Mesendoderm (in vitro differentiated cells): ENCODE results near the gene E2F8.

ENCODE experiments used
- DNase-seq: peaks from one replicate; pipeline ENCODE4 v3.0.0; 2013
- H2AK5ac ChIP-seq: 2 replicates; pipeline ENCODE4 v1.6.1; 2013; ENCODE audit warnings: low read length, inconsistent platforms
- H2BK120ac ChIP-seq: 2 replicates; pipeline ENCODE4 v1.6.1; 2013; ENCODE audit warnings: low read depth, mild to moderate bottlenecking, low read length, moderate library complexity, mixed read lengths
- H2BK15ac ChIP-seq: replicated peaks from 2 replicates; pipeline ENCODE4 v1.6.1; 2013; ENCODE audit warnings: low read depth, mild to moderate bottlenecking, moderate library complexity
- H2BK5ac ChIP-seq: 2 replicates; pipeline ENCODE4 v1.6.1; 2013; ENCODE audit warnings: low read length, inconsistent platforms
- H3K18ac ChIP-seq: 2 replicates; pipeline ENCODE4 v1.6.1; 2013; ENCODE audit warnings: mild to moderate bottlenecking, low read length, mixed read lengths
- H3K23ac ChIP-seq: one replicate; pipeline ENCODE4 v1.6.1; 2013; ENCODE audit warnings: low read length
- H3K27ac ChIP-seq: 2 replicates; pipeline ENCODE4 v1.5.1; 2013; ENCODE audit warnings: low read depth, mild to moderate bottlenecking, inconsistent platforms, low read length, moderate library complexity
- H3K27me3 ChIP-seq: 2 replicates; pipeline ENCODE4 v1.6.1; 2013; ENCODE audit warnings: low read length, control low read depth, mild to moderate bottlenecking, inconsistent platforms; ENCODE audit not compliant: insufficient read depth, poor library complexity
- H3K36me3 ChIP-seq: 2 replicates; pipeline ENCODE4 v1.6.1; 2013; ENCODE audit warnings: low read length, inconsistent platforms; ENCODE audit not compliant: control insufficient read depth, insufficient read depth
- H3K4ac ChIP-seq: one replicate; pipeline ENCODE4 v1.6.1; 2013; ENCODE audit warnings: low read depth, mild to moderate bottlenecking, low read length, moderate library complexity
- H3K4me1 ChIP-seq: 2 replicates; pipeline ENCODE4 v1.6.1; 2013; ENCODE audit warnings: low read depth, low read length, inconsistent platforms; ENCODE audit not compliant: control insufficient read depth
- H3K4me2 ChIP-seq: 2 replicates; pipeline ENCODE4 v1.6.1; 2013; ENCODE audit warnings: low read length
- H3K4me3 ChIP-seq: 2 replicates; pipeline ENCODE4 v1.5.1; 2013; ENCODE audit warnings: mild to moderate bottlenecking, low read length
- H3K56ac ChIP-seq: one replicate; pipeline ENCODE4 v1.6.1; 2013; ENCODE audit warnings: low read length
- H3K79me1 ChIP-seq: 2 replicates; pipeline ENCODE4 v1.6.1; 2013; ENCODE audit warnings: low read length, inconsistent platforms
- H3K79me2 ChIP-seq: 2 replicates; pipeline ENCODE4 v1.6.1; 2013; ENCODE audit warnings: mild to moderate bottlenecking, low read length; ENCODE audit not compliant: control insufficient read depth, insufficient read depth
- H3K9ac ChIP-seq: 2 replicates; pipeline ENCODE4 v1.6.1; 2013; ENCODE audit warnings: low read length, inconsistent platforms
- H4K5ac ChIP-seq: one replicate; pipeline ENCODE4 v1.6.1; 2013; ENCODE audit warnings: low read length
- H4K8ac ChIP-seq: one replicate; pipeline ENCODE4 v1.6.1; 2013; ENCODE audit warnings: low read depth, mild to moderate bottlenecking, control low read depth, low read length, moderate library complexity
- WGBS: extraction: QIAGEN DNeasy Blood & Tissue Kit; methylation state at CpG from one replicate; pipeline ENCODE4 v1.1.7; 2013; ENCODE audit warnings: low lambda C conversion rate, missing lambda C conversion rate; ENCODE audit not compliant: insufficient coverage; ENCODE audit errors: extremely low coverage; 5-methylcytosine and 5-hydroxymethylcytosine counted together

E2F8 gene

DNA sequence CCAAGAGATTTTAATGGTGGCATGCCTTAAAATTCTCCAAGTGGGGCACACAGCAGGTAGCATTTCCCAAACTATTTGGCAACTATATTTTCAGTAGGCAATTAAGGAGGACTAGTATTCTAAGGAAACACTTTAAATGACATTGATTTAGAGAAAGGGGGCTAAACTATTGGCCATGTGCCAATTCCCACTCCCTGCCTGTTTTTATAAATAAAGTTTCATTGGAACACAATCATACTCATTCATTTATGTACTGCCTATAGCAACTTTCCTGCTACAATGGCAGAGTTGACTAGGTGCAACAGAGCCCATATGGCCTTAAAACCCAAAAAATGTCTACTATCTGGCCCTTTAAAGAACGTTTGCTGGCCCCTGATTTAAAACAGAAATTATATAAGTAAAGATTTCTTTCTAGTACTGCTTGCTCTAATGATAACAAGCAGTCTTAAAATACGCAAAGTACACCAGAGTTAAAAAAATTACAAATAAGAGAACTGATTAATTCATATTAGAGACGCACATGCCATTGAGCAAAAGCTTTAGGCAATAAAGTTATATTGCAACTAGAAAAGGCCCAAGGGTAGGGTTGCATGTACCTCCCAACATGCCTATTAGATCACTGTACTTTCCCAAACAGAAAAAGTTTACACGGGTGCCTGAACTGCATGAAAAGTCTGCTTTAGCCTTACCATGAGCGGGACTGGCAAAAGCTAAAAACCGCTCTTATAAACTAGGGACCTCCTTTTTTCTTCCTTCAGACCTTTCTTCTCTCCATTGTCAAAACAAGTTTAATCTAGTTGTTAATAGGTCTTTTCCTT is 14.2 kb downstream of the E2F8 start:
- H3K27me3 ChIP-seq, result no peaks in the 10 kb centered on the region
- H3K9ac ChIP-seq, result no peak overlapping the region
- no peak overlapping the region for H3K56ac ChIP-seq
- no peak overlapping the region for H2BK120ac ChIP-seq
- no peak overlapping the region for H4K5ac ChIP-seq
- no peaks in the 10 kb centered on the region for H3K4me1 ChIP-seq
- no peaks in the 10 kb centered on the region for H3K79me2 ChIP-seq
- H3K23ac ChIP-seq, result no peak overlapping the region
- no peak overlapping the region for H3K4me2 ChIP-seq
- H3K27ac ChIP-seq, result no peak overlapping the region
- H3K4me3 ChIP-seq, result no peak overlapping the region
- H2AK5ac ChIP-seq, result no peak overlapping the region
- no peak overlapping the region for H3K4ac ChIP-seq
- no peak for DNase-seq
- no peaks in the 10 kb centered on the region for H3K79me1 ChIP-seq
- no CpG with 5 or more reads among the region's 6 CpGs for WGBS
- peaks cover 8% of the 10 kb centered on the region for H3K36me3 ChIP-seq
- no peak overlapping the region for H3K18ac ChIP-seq
- no peak overlapping the region for H2BK5ac ChIP-seq
- H4K8ac ChIP-seq, result no peak overlapping the region
- H2BK15ac ChIP-seq, result no peak overlapping the region

GRCh38 chr11:19225581-19225980 is 15.2 kb downstream of the E2F8 start:
- H3K23ac ChIP-seq, result no peak overlapping the region
- H2BK15ac ChIP-seq, result no peak overlapping the region
- no peaks in the 10 kb centered on the region for H3K4me1 ChIP-seq
- H3K4me2 ChIP-seq, result no peak overlapping the region
- H4K8ac ChIP-seq, result no peak overlapping the region
- no CpG with 5 or more reads among the region's 3 CpGs for WGBS
- no peak overlapping the region for H2BK120ac ChIP-seq
- no peak overlapping the region for H3K56ac ChIP-seq
- H3K4me3 ChIP-seq, result no peak overlapping the region
- H2BK5ac ChIP-seq, result no peak overlapping the region
- H3K4ac ChIP-seq, result no peak overlapping the region
- no peak overlapping the region for H4K5ac ChIP-seq
- H3K18ac ChIP-seq, result no peak overlapping the region
- peaks cover 6% of the 10 kb centered on the region for H3K36me3 ChIP-seq
- no peaks in the 10 kb centered on the region for H3K79me2 ChIP-seq
- no peak overlapping the region for H3K27ac ChIP-seq
- no peaks in the 10 kb centered on the region for H3K27me3 ChIP-seq
- no peak overlapping the region for H2AK5ac ChIP-seq
- DNase-seq, result no peak
- H3K9ac ChIP-seq, result no peak overlapping the region
- no peaks in the 10 kb centered on the region for H3K79me1 ChIP-seq

DNA sequence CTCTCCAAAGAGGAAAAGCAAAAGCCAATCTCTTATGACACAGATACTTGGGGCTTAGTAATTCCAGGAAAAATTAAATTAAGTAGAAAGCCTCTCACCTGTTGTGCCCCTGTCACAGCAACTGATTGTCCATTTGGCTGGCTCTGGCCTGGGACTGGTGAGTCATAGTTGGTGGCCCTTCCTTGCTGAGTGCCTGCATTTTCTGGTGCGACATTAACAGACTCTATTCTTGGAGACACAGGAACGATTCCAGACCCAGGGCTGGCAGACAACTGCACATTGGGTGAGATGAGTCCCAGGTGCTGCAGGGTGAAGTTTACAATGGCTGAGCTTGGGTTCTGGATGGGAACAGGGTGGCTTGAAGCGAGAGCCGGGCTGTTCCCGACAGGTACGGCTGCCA is 15.6 kb downstream of the E2F8 start:
- H4K5ac ChIP-seq, result no peak overlapping the region
- peaks cover 6% of the 10 kb centered on the region for H3K36me3 ChIP-seq
- H2BK15ac ChIP-seq, result no peak overlapping the region
- no CpG with 5 or more reads among the region's 6 CpGs for WGBS
- H3K79me1 ChIP-seq, result no peaks in the 10 kb centered on the region
- no peak overlapping the region for H3K56ac ChIP-seq
- H3K27ac ChIP-seq, result no peak overlapping the region
- no peak overlapping the region for H3K9ac ChIP-seq
- H3K4ac ChIP-seq, result no peak overlapping the region
- no peak overlapping the region for H3K18ac ChIP-seq
- H3K23ac ChIP-seq, result no peak overlapping the region
- no peak for DNase-seq
- H3K79me2 ChIP-seq, result no peaks in the 10 kb centered on the region
- H3K4me3 ChIP-seq, result no peak overlapping the region
- H3K4me1 ChIP-seq, result no peaks in the 10 kb centered on the region
- H2BK120ac ChIP-seq, result no peak overlapping the region
- no peak overlapping the region for H3K4me2 ChIP-seq
- H2BK5ac ChIP-seq, result no peak overlapping the region
- no peak overlapping the region for H2AK5ac ChIP-seq
- no peak overlapping the region for H4K8ac ChIP-seq
- no peaks in the 10 kb centered on the region for H3K27me3 ChIP-seq

DNA sequence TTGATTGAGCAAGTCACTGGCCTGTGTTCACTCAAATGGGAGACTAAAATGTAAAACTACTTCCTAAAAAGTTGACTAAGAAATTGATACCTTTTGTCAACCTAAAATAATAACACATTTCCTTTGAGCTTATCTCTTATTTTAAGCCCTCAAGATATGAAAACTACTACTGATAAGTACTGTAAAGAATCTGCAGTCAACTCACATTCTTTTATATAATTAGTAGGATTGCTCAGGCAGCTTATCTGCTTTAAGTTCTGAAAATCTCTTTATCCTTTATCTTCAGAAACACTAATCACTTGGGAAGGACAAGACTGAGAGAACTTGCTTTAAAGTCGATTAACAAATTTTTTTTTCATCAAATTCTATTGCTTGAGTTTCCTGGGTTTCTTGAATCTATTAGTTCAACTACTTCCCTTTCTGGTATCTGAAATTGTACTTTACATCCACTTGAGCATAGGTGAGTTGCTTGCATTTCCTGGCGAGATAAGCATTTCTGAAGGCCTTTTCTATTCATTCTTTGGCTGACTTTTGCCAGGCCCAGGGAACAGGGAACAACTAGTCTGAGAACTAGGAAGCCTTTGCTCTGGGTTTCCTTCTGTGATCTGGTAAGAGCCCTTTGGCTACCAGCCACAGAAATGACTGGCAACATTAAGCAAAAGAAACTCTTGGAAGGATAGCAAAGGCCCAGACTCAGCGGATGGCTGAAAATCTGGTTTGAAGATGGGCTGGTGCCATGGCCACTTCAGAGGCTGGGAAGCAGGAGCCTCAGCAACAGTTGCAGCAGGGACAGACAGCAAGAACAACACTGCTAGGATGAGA is 19.6 kb downstream of the E2F8 start:
- no peak overlapping the region for H3K27ac ChIP-seq
- no peaks in the 10 kb centered on the region for H3K79me2 ChIP-seq
- no peak overlapping the region for H2AK5ac ChIP-seq
- no peak overlapping the region for H3K4me3 ChIP-seq
- H3K4me2 ChIP-seq, result no peak overlapping the region
- H3K23ac ChIP-seq, result no peak overlapping the region
- H4K8ac ChIP-seq, result no peak overlapping the region
- peak overlapping the region; percentile 3 for H3K9ac ChIP-seq
- H3K56ac ChIP-seq, result peak overlapping the region; percentile 38
- H2BK5ac ChIP-seq, result peak overlapping the region; percentile 24
- WGBS, result no CpG with 5 or more reads among the region's 3 CpGs
- H2BK120ac ChIP-seq, result no peak overlapping the region
- no peak overlapping the region for H4K5ac ChIP-seq
- DNase-seq, result peak; percentile 88
- no peaks in the 10 kb centered on the region for H3K4me1 ChIP-seq
- no peak overlapping the region for H2BK15ac ChIP-seq
- H3K18ac ChIP-seq, result peak overlapping the region; percentile 43
- peaks cover 6% of the 10 kb centered on the region for H3K36me3 ChIP-seq
- H3K4ac ChIP-seq, result peak overlapping the region; percentile 88
- no peaks in the 10 kb centered on the region for H3K27me3 ChIP-seq
- no peaks in the 10 kb centered on the region for H3K79me1 ChIP-seq

- no peak overlapping the region for H3K23ac ChIP-seq
- H3K18ac ChIP-seq, result no peak overlapping the region
- H3K4ac ChIP-seq, result no peak overlapping the region
- H3K56ac ChIP-seq, result no peak overlapping the region
- no CpG with 5 or more reads among the region's 15 CpGs for WGBS
- no peaks in the 10 kb centered on the region for H3K27me3 ChIP-seq
- no peaks in the 10 kb centered on the region for H3K79me1 ChIP-seq
- H2BK120ac ChIP-seq, result no peak overlapping the region
- DNase-seq, result peak; percentile 13
- H3K27ac ChIP-seq, result no peak overlapping the region
- H3K4me3 ChIP-seq, result no peak overlapping the region
- no peak overlapping the region for H3K9ac ChIP-seq
- H3K4me1 ChIP-seq, result no peaks in the 10 kb centered on the region
- no peak overlapping the region for H2BK15ac ChIP-seq
- H3K36me3 ChIP-seq, result peaks cover 4% of the 10 kb centered on the region
- H2AK5ac ChIP-seq, result no peak overlapping the region
- H2BK5ac ChIP-seq, result no peak overlapping the region
- no peak overlapping the region for H4K5ac ChIP-seq
- no peaks in the 10 kb centered on the region for H3K79me2 ChIP-seq
- no peak overlapping the region for H4K8ac ChIP-seq
- H3K4me2 ChIP-seq, result no peak overlapping the region
These were observed 21.8 kb downstream of the E2F8 start for GRCh38 chr11:19218786-19219460.
